ENCODE data around the gene PKP3.

GRCh38 chr11:384511-384910 lies 9.5 kb upstream of the PKP3 start:
- TF ChIP-seq CTCF (IDR thresholded peaks at IDR 0.05; ENCODE audit: insufficient read depth, low read length, poor library complexity, severe bottlenecking) (no peak), EZH2phosphoT487 (conservative IDR thresholded peaks at IDR 0.05; ENCODE audit: low read length) (no peak)

All from SU-DHL-6 (cell line).